HCT116 (cell line): ENCODE measurements around the gene UGT1A3. TPM values are rescaled to one million over a fixed set of nuclear protein-coding genes. Genes with fewer than 3 reads are reported as not detected.

Experiments used
- ATAC-seq: fragments of 200-7000 bp; cut with Tn5 transposase; 2 replicates; pipeline ENCODE4 v1.9.1; 2020; ENCODE audit warnings: mild to moderate bottlenecking, moderate library complexity
- BruUV-seq: library from RNA; stranded (reverse); fragments of 400-500 nt; replicated peaks from 2 replicates; lab custom pipeline; 2021; lab: Mats Ljungman, UMichigan
- CTCF ChIA-PET: fragments of 300-600 bp; sonication (Branson Sonifier 250); formaldehyde crosslinking; loops from one replicate; lab custom pipeline; 2021; ENCODE audit warnings: antibody characterized with exemption; lab: Charles Lee
- POLR2A ChIA-PET: fragments of 300-600, 350-600 bp; sonication (Branson Sonifier 250); formaldehyde crosslinking; loops from one replicate; lab custom pipeline; 2021; ENCODE audit warnings: antibody characterized with exemption; lab: Charles Lee
- RAD21 ChIA-PET, 2 experiments: fragments of 300-600 bp; sonication (Branson Sonifier 250); formaldehyde crosslinking; loops; one replicate each; lab custom pipeline; 2023; ENCODE audit warnings: low total read pairs in 2 of 2; ENCODE audit not compliant: uncharacterized antibody in 2 of 2, unreplicated experiment in 2 of 2, low non-redundant PET in 1 of 2; lab: Charles Lee
- DNase-seq: peaks from one replicate; pipeline ENCODE4 v3.0.0-alpha.2; 2010; ENCODE audit warnings: low read depth, low spot score
- H2AFZ ChIP-seq: fragments of 200-600 bp; shearing (Covaris generic), sonication (generic); 2 replicates; pipeline ENCODE4 v1.6.1; 2017; ENCODE audit warnings: low read depth, mixed run types, mixed read lengths, antibody characterized with exemption, low read length; ENCODE audit not compliant: poor library complexity, severe bottlenecking
- H3K27ac ChIP-seq: 2 replicates; pipeline ENCODE4 v1.5.1; 2012; ENCODE audit warnings: low read depth, low read length
- H3K27me3 ChIP-seq: fragments of 200-600 bp; sonication (generic); 2 replicates; pipeline ENCODE4 v1.6.1; 2016; ENCODE audit warnings: mixed run types, low read length, mixed read lengths; ENCODE audit not compliant: insufficient read depth
- H3K36me3 ChIP-seq, 2 experiments: fragments of 200-500 bp in 1 of 2; fragments of 200-600 bp in 1 of 2; sonication (Bioruptor generic) in 1 of 2; sonication (generic) in 1 of 2; 2 replicates each; pipeline versions ENCODE4 v1.5.1 to v1.6.1; 2014 to 2016; ENCODE audit warnings: low read length in 2 of 2, inconsistent platforms in 1 of 2, mixed read lengths in 1 of 2, mixed run types in 1 of 2; ENCODE audit not compliant: insufficient read depth in 2 of 2, control insufficient read depth in 1 of 2
- H3K4me1 ChIP-seq, 2 experiments: fragments of 200-600 bp in 1 of 2; sonication (generic) in 1 of 2; 2 replicates each; pipeline versions ENCODE4 v1.5.1 to v1.6.1; 2012 to 2017; ENCODE audit warnings: low read length in 2 of 2, inconsistent platforms in 1 of 2, mild to moderate bottlenecking in 1 of 2, mixed read lengths in 1 of 2, mixed run types in 1 of 2, moderate library complexity in 1 of 2; ENCODE audit not compliant: insufficient read depth in 2 of 2, control insufficient read depth in 1 of 2
- H3K4me2 ChIP-seq: fragments of 200-600 bp; sonication (generic); 2 replicates; pipeline ENCODE4 v1.6.1; 2017; ENCODE audit warnings: mixed run types, low read length, mixed read lengths
- H3K4me3 ChIP-seq, 2 experiments: fragments of 200-600 bp in 1 of 2; sonication (generic) in 1 of 2; replicated peaks in 1 of 2; 2 replicates each; pipeline ENCODE4 v1.5.1; 2011 to 2016; ENCODE audit warnings: low read length in 2 of 2, control low read depth in 1 of 2, low read depth in 1 of 2, mild to moderate bottlenecking in 1 of 2, mixed read lengths in 1 of 2, mixed run types in 1 of 2
- H3K79me2 ChIP-seq: fragments of 200-600 bp; sonication (generic); 2 replicates; pipeline ENCODE4 v1.6.1; 2017; ENCODE audit warnings: mild to moderate bottlenecking, mixed run types, low read length, moderate library complexity, mixed read lengths; ENCODE audit not compliant: insufficient read depth
- H3K9ac ChIP-seq: fragments of 200-600 bp; sonication (generic); 2 replicates; pipeline ENCODE4 v1.6.1; 2016; ENCODE audit warnings: low read length, mixed read lengths
- H3K9me2 ChIP-seq: fragments of 200-600 bp; sonication (generic), shearing (Covaris generic); 2 replicates; pipeline ENCODE4 v1.6.1; 2017; ENCODE audit warnings: mixed run types, mild to moderate bottlenecking, moderate library complexity; ENCODE audit not compliant: insufficient read depth
- H3K9me3 ChIP-seq, 2 experiments: fragments of 200-500 bp in 1 of 2; fragments of 200-600 bp in 1 of 2; sonication (Bioruptor generic) in 1 of 2; sonication (generic) in 1 of 2; 2 replicates each; pipeline ENCODE4 v1.6.1; 2014 to 2017; ENCODE audit warnings: low read length in 2 of 2, mixed read lengths in 2 of 2, inconsistent platforms in 1 of 2, low read depth in 1 of 2, mild to moderate bottlenecking in 1 of 2, mixed run types in 1 of 2, moderate library complexity in 1 of 2; ENCODE audit not compliant: control insufficient read depth in 1 of 2, insufficient read depth in 1 of 2
- H4K20me1 ChIP-seq: fragments of 200-600 bp; sonication (generic), shearing (Covaris generic); 2 replicates; pipeline ENCODE4 v1.6.1; 2017; ENCODE audit warnings: mixed run types, mild to moderate bottlenecking, moderate library complexity; ENCODE audit not compliant: insufficient read depth
- CBX3 ChIP-seq: IDR thresholded peaks from 2 replicates; pipeline ENCODE4 v1.6.1; 2012; ENCODE audit warnings: low read depth
- CEBPB ChIP-seq: IDR thresholded peaks from 2 replicates; pipeline ENCODE4 v1.6.1; 2012; ENCODE audit warnings: low read depth
- CTCF ChIP-seq, 3 experiments: fragments of 200-600 bp in 1 of 3; sonication (generic) in 1 of 3; IDR thresholded peaks in 2 of 3; conservative IDR thresholded peaks in 1 of 3; 2 replicates each; pipeline ENCODE4 v1.5.1; 2012 to 2017; ENCODE audit warnings: low read depth in 2 of 3, low read length in 2 of 3, antibody characterized with exemption in 1 of 3, borderline replicate concordance in 1 of 3, control low read depth in 1 of 3, mild to moderate bottlenecking in 1 of 3, mixed read lengths in 1 of 3, mixed run types in 1 of 3, moderate library complexity in 1 of 3; ENCODE audit not compliant: insufficient read depth in 1 of 3
- MAX ChIP-seq: IDR thresholded peaks from 2 replicates; pipeline ENCODE4 v1.6.1; 2012
- POLR2A ChIP-seq: IDR thresholded peaks from 2 replicates; pipeline ENCODE4 v1.7.0; 2011; ENCODE audit warnings: borderline replicate concordance; ENCODE audit not compliant: insufficient read depth, insufficient read length; ENCODE audit errors: extremely low read depth
- RAD21 ChIP-seq: IDR thresholded peaks from 2 replicates; pipeline ENCODE4 v1.6.1; 2012; ENCODE audit warnings: low read depth, mild to moderate bottlenecking
- REST ChIP-seq: IDR thresholded peaks from 2 replicates; pipeline ENCODE4 v1.6.1; 2012; ENCODE audit warnings: low read depth
- SP1 ChIP-seq: IDR thresholded peaks from 2 replicates; pipeline ENCODE4 v1.6.1; 2012; ENCODE audit warnings: low read depth
- TCF7L2 ChIP-seq: IDR thresholded peaks from 2 replicates; pipeline ENCODE4 v1.7.0; 2011; ENCODE audit warnings: borderline replicate concordance, inconsistent platforms; ENCODE audit not compliant: insufficient read depth, insufficient read length; ENCODE audit errors: extremely low read depth
- ZBTB33 ChIP-seq: IDR thresholded peaks from 2 replicates; pipeline ENCODE4 v1.6.1; 2011; ENCODE audit warnings: mild to moderate bottlenecking, low read length, moderate library complexity; ENCODE audit not compliant: insufficient replicate concordance; ENCODE audit errors: extremely low read depth
- ZNF274 ChIP-seq: fragments of 200-500 bp; sonication (Bioruptor generic); IDR thresholded peaks from 2 replicates; pipeline ENCODE4 v1.6.1; 2014; ENCODE audit warnings: mild to moderate bottlenecking, low read depth, low read length, inconsistent platforms
- intact Hi-C: fragments of 100-400 bp; cut with micrococcal nuclease; formaldehyde crosslinking; loops from 2 replicates; pipeline ENCODE4 v1.10.0; 2022
- total RNA-seq: library from RNA; stranded (reverse); gene quantifications from one replicate; pipeline ENCODE4 v1.2.1, GENCODE V29; 2021; ENCODE audit not compliant: unreplicated experiment

UGT1A3 gene
- total RNA-seq, 1 experiment from 2014 or later, result not detected

GRCh38 chr2:233713262-233713615 is 15.6 kb upstream of the UGT1A3 start:
- Histone ChIP-seq H3K9ac (no peak overlapping the region), H3K27me3 (peaks cover 13% of the 10 kb centered on the region; the same call in 1 of the 2 replicates), H2AFZ (no peak overlapping the region), H3K79me2 (no peaks in the 10 kb centered on the region), H3K4me1 (no peaks in the 10 kb centered on the region), H3K9me3 (no peaks in the 10 kb centered on the region), H3K36me3 (no peaks in the 10 kb centered on the region), H4K20me1 (no peaks in the 10 kb centered on the region), H3K27ac (no peak overlapping the region), H3K4me3 (no peak overlapping the region), H3K4me2 (no peak overlapping the region), H3K9me2 (no peaks in the 10 kb centered on the region)
- DNase-seq (no peak), ATAC-seq (no peak)
- intact Hi-C loops, result no loop called here
- no TSS peak for BruUV-seq
- POLR2A ChIA-PET, result no interaction called here
- RAD21 ChIA-PET, result no interaction called here
- CTCF ChIA-PET, result no interaction called here
- TF ChIP-seq ZBTB33 (no peak), SP1 (no peak), RAD21 (no peak), CBX3 (no peak), ZNF274 (no peak), CTCF (IDR thresholded peaks at IDR 0.05 in 2 of 3, conservative IDR thresholded peaks at IDR 0.05 in 1 of 3; ENCODE audit: borderline replicate concordance in 1 of 3, insufficient read depth in 1 of 3, low read depth in 2 of 3, low read length in 2 of 3) (no peak), CEBPB (no peak), TCF7L2 (no peak), REST (no peak), MAX (no peak), POLR2A (no peak)
